ENCODE results near the gene OR1B1. TPM values are rescaled to one million over a fixed set of nuclear protein-coding genes. Genes with fewer than 3 reads are reported as not detected.

OR1B1 gene
- total and polyA plus RNA-seq, 4 donors = not detected

DNA sequence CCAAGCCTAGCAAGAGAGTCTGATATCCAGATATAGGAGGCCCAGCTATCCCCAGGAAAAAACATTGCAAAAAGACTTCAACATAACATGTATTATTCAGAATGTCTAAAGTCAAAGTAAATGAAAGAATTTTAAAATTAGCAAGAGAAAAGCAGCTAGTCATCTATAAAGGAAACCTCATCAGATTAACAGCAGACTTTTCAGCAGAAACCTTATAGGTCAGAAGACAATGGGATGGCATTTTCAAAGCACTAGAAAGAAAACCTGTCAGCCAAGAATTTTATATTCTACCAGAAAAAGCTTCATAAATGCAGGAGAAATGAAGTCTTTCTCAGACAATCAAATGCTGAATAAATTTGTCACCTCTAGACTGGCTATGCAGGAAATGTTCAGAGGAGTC lies 27.4 kb upstream of the OR1B1 start:
- Histone ChIP-seq H3K4me3 (ENCODE audit: low read depth in 1 of 3, low read length in 3 of 3) (no peak overlapping the region), H3K27ac (ENCODE audit: low read depth in 1 of 2, low read length in 2 of 2) (no peak overlapping the region), H3K27me3 (ENCODE audit: control insufficient read depth in 4 of 4, insufficient read depth in 4 of 4, low read length in 3 of 4) (no peaks in the 10 kb centered on the region), H3K4me1 (ENCODE audit: control insufficient read depth in 4 of 4, insufficient read depth in 4 of 4, low read length in 3 of 4) (no peaks in the 10 kb centered on the region), H3K9me3 (ENCODE audit: control insufficient read depth in 4 of 4, low read length in 3 of 4) (peaks cover 2 to 20% (median 6%) of the 10 kb centered on the region in 4 donors), H3K9ac (ENCODE audit: low read depth in 1 of 2, low read length in 2 of 2) (no peak overlapping the region), H3K36me3 (ENCODE audit: control insufficient read depth in 4 of 4, insufficient read depth in 3 of 4, low read depth in 1 of 4, low read length in 3 of 4) (no peaks in the 10 kb centered on the region)
- no peak for DNase-seq (ENCODE audit: low spot score)
- TF ChIP-seq NR2F2 (IDR thresholded peaks at IDR 0.05) (no peak), RXRA (IDR thresholded peaks at IDR 0.05) (no peak), YY1 (IDR thresholded peaks at IDR 0.05) (no peak), HNF4A (conservative IDR thresholded peaks at IDR 0.05) (no peak), JUND (IDR thresholded peaks at IDR 0.05) (no peak), SP1 (IDR thresholded peaks at IDR 0.05) (no peak), FOXA2 (IDR thresholded peaks at IDR 0.05) (no peak), EGR1 (IDR thresholded peaks at IDR 0.05; ENCODE audit: low read depth in 2 of 2) (no peak), FOXA1 (IDR thresholded peaks at IDR 0.05) (no peak), HNF4G (IDR thresholded peaks at IDR 0.05) (no peak), GABPA (IDR thresholded peaks at IDR 0.05 in 1 of 2, conservative IDR thresholded peaks at IDR 0.05 in 1 of 2) (no peak), RAD21 (IDR thresholded peaks at IDR 0.05) (no peak)
- TF ChIP-seq, protein P1, sequence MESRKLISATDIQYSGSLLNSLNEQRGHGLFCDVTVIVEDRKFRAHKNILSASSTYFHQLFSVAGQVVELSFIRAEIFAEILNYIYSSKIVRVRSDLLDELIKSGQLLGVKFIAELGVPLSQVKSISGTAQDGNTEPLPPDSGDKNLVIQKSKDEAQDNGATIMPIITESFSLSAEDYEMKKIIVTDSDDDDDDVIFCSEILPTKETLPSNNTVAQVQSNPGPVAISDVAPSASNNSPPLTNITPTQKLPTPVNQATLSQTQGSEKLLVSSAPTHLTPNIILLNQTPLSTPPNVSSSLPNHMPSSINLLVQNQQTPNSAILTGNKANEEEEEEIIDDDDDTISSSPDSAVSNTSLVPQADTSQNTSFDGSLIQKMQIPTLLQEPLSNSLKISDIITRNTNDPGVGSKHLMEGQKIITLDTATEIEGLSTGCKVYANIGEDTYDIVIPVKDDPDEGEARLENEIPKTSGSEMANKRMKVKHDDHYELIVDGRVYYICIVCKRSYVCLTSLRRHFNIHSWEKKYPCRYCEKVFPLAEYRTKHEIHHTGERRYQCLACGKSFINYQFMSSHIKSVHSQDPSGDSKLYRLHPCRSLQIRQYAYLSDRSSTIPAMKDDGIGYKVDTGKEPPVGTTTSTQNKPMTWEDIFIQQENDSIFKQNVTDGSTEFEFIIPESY (IDR thresholded peaks at IDR 0.05) = no peak
- TF ChIP-seq, protein P2, sequence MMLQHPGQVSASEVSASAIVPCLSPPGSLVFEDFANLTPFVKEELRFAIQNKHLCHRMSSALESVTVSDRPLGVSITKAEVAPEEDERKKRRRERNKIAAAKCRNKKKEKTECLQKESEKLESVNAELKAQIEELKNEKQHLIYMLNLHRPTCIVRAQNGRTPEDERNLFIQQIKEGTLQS (IDR thresholded peaks at IDR 0.05) = no peak
- TF ChIP-seq, protein P3, sequence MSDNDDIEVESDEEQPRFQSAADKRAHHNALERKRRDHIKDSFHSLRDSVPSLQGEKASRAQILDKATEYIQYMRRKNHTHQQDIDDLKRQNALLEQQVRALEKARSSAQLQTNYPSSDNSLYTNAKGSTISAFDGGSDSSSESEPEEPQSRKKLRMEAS (IDR thresholded peaks at IDR 0.05) = no peak

DNA sequence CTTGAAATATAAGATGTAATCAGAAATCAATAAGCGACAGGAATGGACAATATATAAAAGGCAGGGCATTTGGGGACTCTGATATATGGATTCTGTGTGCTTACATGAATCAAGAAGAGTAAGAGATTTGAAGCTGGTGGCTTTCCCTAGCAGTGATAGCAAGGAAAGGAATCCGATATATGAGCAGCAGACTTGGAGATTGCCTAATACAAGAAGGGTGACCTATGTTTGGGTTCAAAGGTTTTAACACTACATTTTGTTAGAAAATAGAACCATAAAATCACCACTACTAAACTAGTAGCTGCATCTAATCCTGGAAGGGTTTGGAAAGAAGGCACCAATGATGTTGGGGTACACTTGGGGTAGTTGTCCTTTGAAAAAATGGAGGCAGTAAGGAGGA lies 15.1 kb upstream of the OR1B1 start:
- Histone ChIP-seq H3K27ac (ENCODE audit: low read depth in 1 of 2, low read length in 2 of 2) (no peak overlapping the region), H3K36me3 (ENCODE audit: control insufficient read depth in 4 of 4, insufficient read depth in 3 of 4, low read depth in 1 of 4, low read length in 3 of 4) (no peaks in the 10 kb centered on the region), H3K9me3 (ENCODE audit: control insufficient read depth in 4 of 4, low read length in 3 of 4) (peaks cover 0 to 18% (median 5%) of the 10 kb centered on the region in 4 donors), H3K4me1 (ENCODE audit: control insufficient read depth in 4 of 4, insufficient read depth in 4 of 4, low read length in 3 of 4) (no peaks in the 10 kb centered on the region), H3K4me3 (ENCODE audit: low read depth in 1 of 3, low read length in 3 of 3) (no peak overlapping the region), H3K9ac (ENCODE audit: low read depth in 1 of 2, low read length in 2 of 2) (no peak overlapping the region), H3K27me3 (ENCODE audit: control insufficient read depth in 4 of 4, insufficient read depth in 4 of 4, low read length in 3 of 4) (peaks cover 0 to 3% (median 0%) of the 10 kb centered on the region in 4 donors)
- TF ChIP-seq GABPA (IDR thresholded peaks at IDR 0.05 in 1 of 2, conservative IDR thresholded peaks at IDR 0.05 in 1 of 2) = no peak
- TF ChIP-seq SP1 (IDR thresholded peaks at IDR 0.05) = no peak
- TF ChIP-seq HNF4A (conservative IDR thresholded peaks at IDR 0.05) = no peak
- TF ChIP-seq, protein P2 (IDR thresholded peaks at IDR 0.05) = no peak
- no peak for TF ChIP-seq TAF1 (conservative IDR thresholded peaks at IDR 0.05)
- TF ChIP-seq HNF4G (IDR thresholded peaks at IDR 0.05) = no peak
- TF ChIP-seq, protein P3 (IDR thresholded peaks at IDR 0.05) = no peak
- 70% methylated on average over 2 of the region's 2 CpGs for WGBS
- DNase-seq (ENCODE audit: low spot score) = no peak

DNA sequence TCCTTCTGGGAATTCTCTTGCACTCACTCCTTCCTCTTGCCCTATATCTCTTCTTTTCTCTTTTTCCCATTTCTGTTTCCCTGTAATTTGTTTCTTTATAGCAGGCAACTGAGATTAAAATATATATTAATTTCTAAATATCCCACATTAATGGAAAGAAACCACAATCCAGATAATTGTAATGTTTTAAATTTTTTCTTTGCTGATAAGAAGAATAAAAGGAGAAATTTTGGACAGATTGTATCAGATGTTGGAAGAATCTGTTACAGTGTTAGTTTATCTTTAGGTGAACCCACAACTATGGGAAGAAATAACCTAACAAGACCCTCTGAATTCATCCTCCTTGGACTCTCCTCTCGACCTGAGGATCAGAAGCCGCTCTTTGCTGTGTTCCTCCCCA lies 4.0 kb upstream of the OR1B1 start, which contains the start of gene OR1L1:
Gene OR1L1 (plus strand): TSS at position 301 of the 400 bp plus-strand sequence. CDS start 0 bp downstream, at position 301.
- Histone ChIP-seq H3K9ac (ENCODE audit: low read depth in 1 of 2, low read length in 2 of 2) (no peak within 1 kb of the TSS), H3K36me3 (ENCODE audit: control insufficient read depth in 4 of 4, insufficient read depth in 3 of 4, low read depth in 1 of 4, low read length in 3 of 4) (no peaks in the 10 kb centered on the region), H3K27ac (ENCODE audit: low read depth in 1 of 2, low read length in 2 of 2) (no peak within 1 kb of the TSS), H3K27me3 (ENCODE audit: control insufficient read depth in 4 of 4, insufficient read depth in 4 of 4, low read length in 3 of 4) (no peaks in the 10 kb centered on the region), H3K9me3 (ENCODE audit: control insufficient read depth in 4 of 4, low read length in 3 of 4) (peaks cover 2 to 8% (median 5%) of the 10 kb centered on the region in 4 donors), H3K4me1 (ENCODE audit: control insufficient read depth in 4 of 4, insufficient read depth in 4 of 4, low read length in 3 of 4) (no peaks in the 10 kb centered on the region), H3K4me3 (ENCODE audit: low read depth in 1 of 3, low read length in 3 of 3) (no peak within 1 kb of the TSS)
- WGBS = 39% methylated on average over 2 of the region's 2 CpGs
- DNase-seq (ENCODE audit: low spot score) = no peak
- no peak for TF ChIP-seq TAF1 (conservative IDR thresholded peaks at IDR 0.05)
- no peak for TF ChIP-seq EGR1 (IDR thresholded peaks at IDR 0.05; ENCODE audit: low read depth in 2 of 2)
- TF ChIP-seq, protein P4, sequence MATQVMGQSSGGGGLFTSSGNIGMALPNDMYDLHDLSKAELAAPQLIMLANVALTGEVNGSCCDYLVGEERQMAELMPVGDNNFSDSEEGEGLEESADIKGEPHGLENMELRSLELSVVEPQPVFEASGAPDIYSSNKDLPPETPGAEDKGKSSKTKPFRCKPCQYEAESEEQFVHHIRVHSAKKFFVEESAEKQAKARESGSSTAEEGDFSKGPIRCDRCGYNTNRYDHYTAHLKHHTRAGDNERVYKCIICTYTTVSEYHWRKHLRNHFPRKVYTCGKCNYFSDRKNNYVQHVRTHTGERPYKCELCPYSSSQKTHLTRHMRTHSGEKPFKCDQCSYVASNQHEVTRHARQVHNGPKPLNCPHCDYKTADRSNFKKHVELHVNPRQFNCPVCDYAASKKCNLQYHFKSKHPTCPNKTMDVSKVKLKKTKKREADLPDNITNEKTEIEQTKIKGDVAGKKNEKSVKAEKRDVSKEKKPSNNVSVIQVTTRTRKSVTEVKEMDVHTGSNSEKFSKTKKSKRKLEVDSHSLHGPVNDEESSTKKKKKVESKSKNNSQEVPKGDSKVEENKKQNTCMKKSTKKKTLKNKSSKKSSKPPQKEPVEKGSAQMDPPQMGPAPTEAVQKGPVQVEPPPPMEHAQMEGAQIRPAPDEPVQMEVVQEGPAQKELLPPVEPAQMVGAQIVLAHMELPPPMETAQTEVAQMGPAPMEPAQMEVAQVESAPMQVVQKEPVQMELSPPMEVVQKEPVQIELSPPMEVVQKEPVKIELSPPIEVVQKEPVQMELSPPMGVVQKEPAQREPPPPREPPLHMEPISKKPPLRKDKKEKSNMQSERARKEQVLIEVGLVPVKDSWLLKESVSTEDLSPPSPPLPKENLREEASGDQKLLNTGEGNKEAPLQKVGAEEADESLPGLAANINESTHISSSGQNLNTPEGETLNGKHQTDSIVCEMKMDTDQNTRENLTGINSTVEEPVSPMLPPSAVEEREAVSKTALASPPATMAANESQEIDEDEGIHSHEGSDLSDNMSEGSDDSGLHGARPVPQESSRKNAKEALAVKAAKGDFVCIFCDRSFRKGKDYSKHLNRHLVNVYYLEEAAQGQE (IDR thresholded peaks at IDR 0.05) = no peak
- no peak for TF ChIP-seq RAD21 (IDR thresholded peaks at IDR 0.05)
- TF ChIP-seq, protein P3 (IDR thresholded peaks at IDR 0.05) = no peak
- TF ChIP-seq, protein P2 (IDR thresholded peaks at IDR 0.05) = no peak
- no peak for TF ChIP-seq FOXA2 (IDR thresholded peaks at IDR 0.05)
- TF ChIP-seq YY1 (IDR thresholded peaks at IDR 0.05) = no peak
- no peak for TF ChIP-seq HNF4A (conservative IDR thresholded peaks at IDR 0.05)
- no peak for TF ChIP-seq RXRA (IDR thresholded peaks at IDR 0.05)
- no peak for TF ChIP-seq FOXA1 (IDR thresholded peaks at IDR 0.05)
- no peak for TF ChIP-seq NR2F2 (IDR thresholded peaks at IDR 0.05)
- TF ChIP-seq HNF4G (IDR thresholded peaks at IDR 0.05) = no peak
